UCSD-AML1 (cell line): ENCODE measurements around the gene C22orf31.

Experiments used
- DNase-seq: peaks from one replicate; lab custom pipeline; 2025; ENCODE audit not compliant: unreplicated experiment; lab: John Stamatoyannopoulos, UW

Gene C22orf31

GRCh38 chr22:29030016-29030617 is 31.5 kb downstream of the C22orf31 start:
- DNase-seq = no peak

GRCh38 chr22:29029202-29030000 is 32.2 kb downstream of the C22orf31 start:
- DNase-seq = no peak

GRCh38 chr22:29028468-29028867 is 33.2 kb downstream of the C22orf31 start:
- no peak for DNase-seq

- DNase-seq = no peak
These were observed 35.1 kb downstream of the C22orf31 start for GRCh38 chr22:29026579-29026978.

GRCh38 chr22:29023172-29023796 is 38.3 kb downstream of the C22orf31 start:
- no peak for DNase-seq

GRCh38 chr22:29022101-29022817 is 39.4 kb downstream of the C22orf31 start:
- no peak for DNase-seq

- DNase-seq = no peak
These were observed 43.1 kb downstream of the C22orf31 start for GRCh38 chr22:29018293-29019189.

GRCh38 chr22:29016067-29016938 is 45.3 kb downstream of the C22orf31 start:
- DNase-seq = no peak

GRCh38 chr22:29014773-29015172 is 46.9 kb downstream of the C22orf31 start:
- no peak for DNase-seq

GRCh38 chr22:29014293-29014692 is 47.3 kb downstream of the C22orf31 start:
- DNase-seq = no peak

GRCh38 chr22:29012952-29013351 is 48.7 kb downstream of the C22orf31 start:
- no peak for DNase-seq

GRCh38 chr22:29012101-29012433 is 49.6 kb downstream of the C22orf31 start:
- no peak for DNase-seq

GRCh38 chr22:29011240-29012100 is 50.2 kb downstream of the C22orf31 start:
- DNase-seq = no peak

GRCh38 chr22:29009148-29009547 is 52.5 kb downstream of the C22orf31 start:
- no peak for DNase-seq
